Spleen (tissue), 11 donors: ENCODE results near the gene GARIN5B. TPM values are rescaled to one million over a fixed set of nuclear protein-coding genes. Genes with fewer than 3 reads are reported as not detected.

Experiments
- DNase-seq: peaks from one replicate; pipeline ENCODE4 v3.0.0-alpha.2; 2020
- H3K27ac ChIP-seq, 8 donors: fragments of 200-600 bp; sonication (generic) in 7 of 8; 1 replicate in 4 of 8; 2 replicates in 4 of 8; pipeline versions ENCODE4 v1.5.0 to v1.8.0; 2016 to 2021; ENCODE audit warnings: inconsistent platforms in 4 of 8, mild to moderate bottlenecking in 4 of 8, moderate library complexity in 1 of 8
- H3K27me3 ChIP-seq, 7 donors: fragments of 200-600 bp; sonication (generic) in 6 of 7; replicated peaks in 1 of 7; 1 replicate in 4 of 7; 2 replicates in 3 of 7; pipeline versions ENCODE4 v1.5.0 to v1.8.0; 2016 to 2021; ENCODE audit warnings: inconsistent platforms in 3 of 7, mild to moderate bottlenecking in 1 of 7
- H3K36me3 ChIP-seq, 6 donors: fragments of 200-600 bp; sonication (generic) in 5 of 6; 1 replicate in 4 of 6; 2 replicates in 2 of 6; pipeline versions ENCODE4 v1.5.0 to v1.8.0; 2016 to 2021; ENCODE audit warnings: inconsistent platforms in 2 of 6
- H3K4me1 ChIP-seq, 6 donors: fragments of 200-600 bp; sonication (generic) in 5 of 6; 1 replicate in 3 of 6; 2 replicates in 3 of 6; pipeline versions ENCODE4 v1.5.0 to v1.8.0; 2016 to 2021; ENCODE audit warnings: inconsistent platforms in 3 of 6
- H3K4me3 ChIP-seq, 8 donors: fragments of 200-600 bp; sonication (generic) in 7 of 8; 1 replicate in 4 of 8; 2 replicates in 4 of 8; pipeline versions ENCODE4 v1.5.0 to v1.8.0; 2016 to 2021; ENCODE audit warnings: inconsistent platforms in 4 of 8, mild to moderate bottlenecking in 4 of 8, moderate library complexity in 2 of 8
- H3K9me3 ChIP-seq, 8 donors: fragments of 200-600 bp; sonication (generic) in 7 of 8; 1 replicate in 4 of 8; 2 replicates in 4 of 8; pipeline versions ENCODE4 v1.5.0 to v1.8.0; 2016 to 2021; ENCODE audit warnings: inconsistent platforms in 4 of 8
- POLR2A ChIP-seq, 3 donors: fragments of 450-650 bp; IDR thresholded peaks; one replicate each; pipeline ENCODE4 v1.5.1; 2017; ENCODE audit warnings: antibody characterized with exemption in 3 of 3, mild to moderate bottlenecking in 1 of 3
- POLR2AphosphoS5 ChIP-seq, 3 donors: sonication (generic); formaldehyde crosslinking; IDR thresholded peaks; one replicate each; pipeline ENCODE4 v1.5.1; 2017; ENCODE audit warnings: antibody characterized with exemption in 3 of 3
- WGBS, 5 donors: extraction: QIAGEN DNeasy Blood & Tissue Kit in 3 of 5; methylation state at CpG; one replicate each; pipeline versions ENCODE4 v1.1.5 to v1.1.7; 2013 to 2018; 5-methylcytosine and 5-hydroxymethylcytosine counted together
- intact Hi-C: fragments of 100-400 bp; cut with DNase I; formaldehyde crosslinking; loops from one replicate; pipeline ENCODE4 v1.15.0; 2023; ENCODE audit warnings: low total_unique reads
- polyA plus RNA-seq, 3 donors: library from polyadenylated mRNA; stranded (reverse); fragments of 200-250 nt; gene quantifications; one replicate each; pipeline ENCODE4 v1.2.1, GENCODE V29; 2013
- total RNA-seq, 7 donors: library from RNA; depleted of rRNA in 3 of 7; stranded (reverse); fragments of >200 nt in 3 of 7; fragmentation: NEBNext Ultra II Directional in 4 of 7; extraction: Animal tissue kit (Norgen Biotek cat#: 25700) in 4 of 7; gene quantifications; one replicate each; pipeline versions ENCODE4 v1.1.0 to v1.2.1, GENCODE V29; 2016 to 2021
- TF ChIP-seq, protein P1 (sequence below), 11 experiments: fragments of 200-600 bp in 7 of 11; fragments of 450-650 bp in 4 of 11; sonication (generic) in 4 of 11; IDR thresholded peaks in 8 of 11; conservative IDR thresholded peaks in 3 of 11; 1 replicate in 7 of 11; 2 replicates in 4 of 11; pipeline versions ENCODE4 v1.4.0 to v1.8.0; 2016 to 2021; ENCODE audit warnings: antibody characterized with exemption in 11 of 11, inconsistent platforms in 4 of 11, mild to moderate bottlenecking in 1 of 11
- donor health status: healthy with polysubstance abuse.
- donor health status: DM: no; HTN: no; CAD: no; lungs with moderate emphysema.
- donor health status: DM: no; HTN: no; CAD: no.
- donor health status: Bipolar disorder and iron deficiency.
- donor health status: healthy.
- donor health status: DM: no; HTN: no; CAD: no.
- donor health status: DM: yes; HTN: yes; CAD: no.

The GARIN5B gene
- total and polyA plus RNA-seq, 10 donors = not detected

DNA sequence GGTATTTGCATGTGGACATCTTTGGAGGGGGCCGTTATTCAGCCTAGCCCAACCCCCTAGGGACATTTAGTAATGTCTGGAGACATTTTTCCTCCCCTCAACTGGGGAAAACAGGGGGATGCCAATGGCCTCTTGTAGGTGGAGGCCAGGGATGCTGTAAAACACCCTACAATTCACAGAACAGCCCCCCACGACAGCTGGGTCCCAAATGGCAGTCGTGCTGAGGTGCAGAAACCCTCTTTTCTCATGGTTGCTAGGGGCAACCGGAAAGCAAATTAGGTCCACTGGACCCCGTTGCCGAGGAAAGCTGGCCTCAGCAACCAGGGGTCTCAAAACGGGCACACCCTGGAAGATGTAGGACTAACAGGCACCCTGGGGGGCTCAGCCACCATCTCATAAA is 52.6 kb downstream of the GARIN5B start:
- intact Hi-C loops = no loop called here
- Histone ChIP-seq H3K36me3 (peaks cover 0 to 16% (median 0%) of the 10 kb centered on the region in 6 donors), H3K27ac (no peak overlapping the region)

DNA sequence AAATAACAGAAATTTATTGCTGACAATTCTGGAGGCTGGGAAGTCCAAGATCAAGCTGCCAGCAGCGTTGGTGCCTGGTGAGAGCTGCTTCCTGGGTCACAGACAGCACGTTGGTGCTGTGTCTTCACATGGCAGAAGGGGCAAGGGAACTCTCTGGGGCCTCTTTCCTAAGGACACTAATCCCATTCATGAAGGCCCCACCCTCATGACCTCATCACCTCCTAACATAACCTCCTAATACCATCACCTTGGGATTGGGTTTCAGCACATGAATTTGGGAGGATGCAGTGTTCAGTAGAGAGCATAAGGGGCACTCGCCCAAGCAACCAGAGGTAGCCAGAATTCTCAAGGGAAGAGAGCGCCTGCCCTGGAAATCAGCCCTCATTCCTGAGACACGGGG is 53.6 kb downstream of the GARIN5B start:
- H3K27me3 ChIP-seq = no peaks in the 10 kb centered on the region
- intact Hi-C loops = no loop called here
- WGBS, 5 donors = 80 to 99% (median 87%) methylated on average over 5 of the region's 5 CpGs
- no peak overlapping the region for H3K4me3 ChIP-seq
- H3K27ac ChIP-seq = no peak overlapping the region
- no peak for DNase-seq
- H3K4me1 ChIP-seq = no peaks in the 10 kb centered on the region
- H3K9me3 ChIP-seq = peaks cover 0 to 6% (median 0%) of the 10 kb centered on the region in 8 donors
- TF ChIP-seq POLR2AphosphoS5 (IDR thresholded peaks at IDR 0.05) (no peak), POLR2A (IDR thresholded peaks at IDR 0.05) (no peak)
- TF ChIP-seq, protein P1, sequence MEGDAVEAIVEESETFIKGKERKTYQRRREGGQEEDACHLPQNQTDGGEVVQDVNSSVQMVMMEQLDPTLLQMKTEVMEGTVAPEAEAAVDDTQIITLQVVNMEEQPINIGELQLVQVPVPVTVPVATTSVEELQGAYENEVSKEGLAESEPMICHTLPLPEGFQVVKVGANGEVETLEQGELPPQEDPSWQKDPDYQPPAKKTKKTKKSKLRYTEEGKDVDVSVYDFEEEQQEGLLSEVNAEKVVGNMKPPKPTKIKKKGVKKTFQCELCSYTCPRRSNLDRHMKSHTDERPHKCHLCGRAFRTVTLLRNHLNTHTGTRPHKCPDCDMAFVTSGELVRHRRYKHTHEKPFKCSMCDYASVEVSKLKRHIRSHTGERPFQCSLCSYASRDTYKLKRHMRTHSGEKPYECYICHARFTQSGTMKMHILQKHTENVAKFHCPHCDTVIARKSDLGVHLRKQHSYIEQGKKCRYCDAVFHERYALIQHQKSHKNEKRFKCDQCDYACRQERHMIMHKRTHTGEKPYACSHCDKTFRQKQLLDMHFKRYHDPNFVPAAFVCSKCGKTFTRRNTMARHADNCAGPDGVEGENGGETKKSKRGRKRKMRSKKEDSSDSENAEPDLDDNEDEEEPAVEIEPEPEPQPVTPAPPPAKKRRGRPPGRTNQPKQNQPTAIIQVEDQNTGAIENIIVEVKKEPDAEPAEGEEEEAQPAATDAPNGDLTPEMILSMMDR (IDR thresholded peaks at IDR 0.05 in 8 of 11, conservative IDR thresholded peaks at IDR 0.05 in 3 of 11) = no peak
- peaks cover 0 to 16% (median 0%) of the 10 kb centered on the region in 6 donors for H3K36me3 ChIP-seq

More for the DNA sequence above, 52.6 kb downstream of the GARIN5B start:
- peaks cover 0 to 6% (median 0%) of the 10 kb centered on the region in 8 donors for H3K9me3 ChIP-seq
- no peaks in the 10 kb centered on the region for H3K27me3 ChIP-seq
- no peak overlapping the region for H3K4me3 ChIP-seq
- H3K4me1 ChIP-seq = no peaks in the 10 kb centered on the region
- no peak for DNase-seq
- WGBS, 5 donors = 71 to 89% (median 81%) methylated on average over 7 of the region's 7 CpGs
- TF ChIP-seq, protein P1 (IDR thresholded peaks at IDR 0.05 in 8 of 11, conservative IDR thresholded peaks at IDR 0.05 in 3 of 11) = no peak
- TF ChIP-seq POLR2A (IDR thresholded peaks at IDR 0.05) (no peak), POLR2AphosphoS5 (IDR thresholded peaks at IDR 0.05) (no peak)

DNA sequence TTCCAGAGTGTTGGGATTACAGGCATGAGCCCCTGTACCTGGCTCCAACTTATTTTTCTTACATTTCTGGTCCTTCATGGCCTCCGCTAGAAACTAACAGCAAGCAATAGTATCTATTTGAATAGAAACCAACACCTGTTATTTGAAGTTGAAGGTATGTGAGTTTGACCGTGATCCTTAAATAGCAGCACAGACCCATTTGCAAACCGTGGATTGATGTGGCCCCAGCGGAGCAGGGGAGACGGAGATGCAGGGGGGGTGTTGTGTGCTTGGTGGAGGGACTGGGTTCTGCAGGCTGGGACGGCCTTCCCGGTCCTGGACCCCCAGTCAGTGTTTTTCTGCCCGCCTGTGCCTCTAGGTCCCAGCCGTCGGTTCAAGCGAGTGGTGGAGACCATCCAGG is 54.8 kb downstream of the GARIN5B start:
- 88 to 94% (median 88%) methylated on average over 7 to 11 of the region's 11 CpGs for WGBS, 5 donors
- peaks cover 0 to 16% (median 0%) of the 10 kb centered on the region in 6 donors for H3K36me3 ChIP-seq
- intact Hi-C loops = no loop called here
- H3K4me1 ChIP-seq = no peaks in the 10 kb centered on the region
- no peak for DNase-seq
- no peak for TF ChIP-seq POLR2A (IDR thresholded peaks at IDR 0.05)
- H3K27ac ChIP-seq = no peak overlapping the region
- H3K4me3 ChIP-seq = no peak overlapping the region
- no peaks in the 10 kb centered on the region for H3K27me3 ChIP-seq
- H3K9me3 ChIP-seq = peaks cover 0 to 6% (median 0%) of the 10 kb centered on the region in 8 donors

DNA sequence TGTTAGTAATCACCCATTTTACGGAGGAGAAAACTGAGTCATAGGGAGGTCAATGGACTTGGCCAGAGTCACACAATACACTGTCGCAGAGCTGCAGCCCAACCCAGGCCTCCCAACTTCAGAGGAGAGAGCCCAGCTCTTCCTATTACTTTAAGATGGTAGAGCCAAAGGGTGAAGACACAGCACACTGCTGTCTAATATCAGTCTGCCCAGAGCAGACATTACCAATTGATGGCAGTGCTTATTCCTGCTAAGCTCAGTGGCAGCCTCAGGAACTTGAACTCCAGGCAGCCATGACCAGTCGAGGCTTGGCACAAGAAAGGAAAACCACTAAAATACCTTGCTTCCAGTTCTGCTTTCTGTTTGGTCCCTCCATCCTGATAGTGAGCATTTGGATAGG is 56.3 kb downstream of the GARIN5B start:
- H3K4me1 ChIP-seq = peaks cover 0 to 11% (median 6%) of the 10 kb centered on the region in 6 donors
- intact Hi-C loops = no loop called here
- H3K27ac ChIP-seq = no peak overlapping the region
- no peak overlapping the region for H3K4me3 ChIP-seq
- peaks cover 0 to 6% (median 0%) of the 10 kb centered on the region in 8 donors for H3K9me3 ChIP-seq
- peaks cover 0 to 16% (median 0%) of the 10 kb centered on the region in 6 donors for H3K36me3 ChIP-seq
- H3K27me3 ChIP-seq = no peaks in the 10 kb centered on the region
- 62 to 86% (median 77%) methylated on average over 3 of the region's 3 CpGs for WGBS, 5 donors
- TF ChIP-seq POLR2A (IDR thresholded peaks at IDR 0.05) (no peak), POLR2AphosphoS5 (IDR thresholded peaks at IDR 0.05) (no peak)
- TF ChIP-seq, protein P1 (IDR thresholded peaks at IDR 0.05 in 8 of 11, conservative IDR thresholded peaks at IDR 0.05 in 3 of 11) = no peak
- DNase-seq = no peak
